ENCODE data around the gene PPM1L. TPM values are rescaled to one million over a fixed set of nuclear protein-coding genes. Genes with fewer than 3 reads are reported as not detected.

The PPM1L gene
- total RNA-seq, 6 experiments from 2014 or later: 1.3 to 1.7 (median 1.6) TPM

GRCh38 chr3:161100994-161101393 is 345.0 kb downstream of the PPM1L start:
- H3K27ac Mint-ChIP-seq: no peak overlapping the region
- DNase-seq: no peak
- H3K27me3 Mint-ChIP-seq (ENCODE audit: insufficient read depth): peaks cover 3% of the 10 kb centered on the region; the same call in 1 of the 2 replicates
- H3K4me1 Mint-ChIP-seq (ENCODE audit: low read depth): no peaks in the 10 kb centered on the region; the same call in 1 of the 2 replicates
- TF ChIP-seq, protein P1, sequence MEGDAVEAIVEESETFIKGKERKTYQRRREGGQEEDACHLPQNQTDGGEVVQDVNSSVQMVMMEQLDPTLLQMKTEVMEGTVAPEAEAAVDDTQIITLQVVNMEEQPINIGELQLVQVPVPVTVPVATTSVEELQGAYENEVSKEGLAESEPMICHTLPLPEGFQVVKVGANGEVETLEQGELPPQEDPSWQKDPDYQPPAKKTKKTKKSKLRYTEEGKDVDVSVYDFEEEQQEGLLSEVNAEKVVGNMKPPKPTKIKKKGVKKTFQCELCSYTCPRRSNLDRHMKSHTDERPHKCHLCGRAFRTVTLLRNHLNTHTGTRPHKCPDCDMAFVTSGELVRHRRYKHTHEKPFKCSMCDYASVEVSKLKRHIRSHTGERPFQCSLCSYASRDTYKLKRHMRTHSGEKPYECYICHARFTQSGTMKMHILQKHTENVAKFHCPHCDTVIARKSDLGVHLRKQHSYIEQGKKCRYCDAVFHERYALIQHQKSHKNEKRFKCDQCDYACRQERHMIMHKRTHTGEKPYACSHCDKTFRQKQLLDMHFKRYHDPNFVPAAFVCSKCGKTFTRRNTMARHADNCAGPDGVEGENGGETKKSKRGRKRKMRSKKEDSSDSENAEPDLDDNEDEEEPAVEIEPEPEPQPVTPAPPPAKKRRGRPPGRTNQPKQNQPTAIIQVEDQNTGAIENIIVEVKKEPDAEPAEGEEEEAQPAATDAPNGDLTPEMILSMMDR (IDR thresholded peaks at IDR 0.05): no peak
- no peaks in the 10 kb centered on the region for H3K36me3 Mint-ChIP-seq (ENCODE audit: low read depth)
- H3K4me3 Mint-ChIP-seq: no peak overlapping the region
- no peaks in the 10 kb centered on the region for H3K9me3 Mint-ChIP-seq

- Mint-ChIP-seq H3K4me1 (ENCODE audit: low read depth) (no peaks in the 10 kb centered on the region; the same call in 1 of the 2 replicates), H3K27me3 (ENCODE audit: insufficient read depth) (peaks cover 3% of the 10 kb centered on the region; the same call in 1 of the 2 replicates), H3K4me3 (no peak overlapping the region), H3K9me3 (no peaks in the 10 kb centered on the region), H3K27ac (no peak overlapping the region), H3K36me3 (ENCODE audit: low read depth) (no peaks in the 10 kb centered on the region)
- no peak for DNase-seq
- TF ChIP-seq, protein P1 (IDR thresholded peaks at IDR 0.05): no peak
Observed at GRCh38 chr3:161101609-161102008, 345.6 kb downstream of the PPM1L start.

GRCh38 chr3:161103776-161104385 is 347.9 kb downstream of the PPM1L start:
- Mint-ChIP-seq H3K36me3 (ENCODE audit: low read depth) (no peaks in the 10 kb centered on the region), H3K4me3 (peak overlapping the region; percentile 83; the same call in 1 of the 2 replicates), H3K27me3 (ENCODE audit: insufficient read depth) (peaks cover 3% of the 10 kb centered on the region; the same call in 1 of the 2 replicates), H3K27ac (no peak overlapping the region), H3K9me3 (no peaks in the 10 kb centered on the region), H3K4me1 (ENCODE audit: low read depth) (no peaks in the 10 kb centered on the region; the same call in 1 of the 2 replicates)
- no peak for DNase-seq
- TF ChIP-seq, protein P1 (IDR thresholded peaks at IDR 0.05): no peak

GRCh38 chr3:161104561-161105551 is 348.8 kb downstream of the PPM1L start, which contains the start of gene B3GALNT1:
TSS of gene B3GALNT1 (minus strand) at chr3:161105349. CDS start at chr3:161086754, 18,595 bp downstream.
- H3K9me3 Mint-ChIP-seq: no peaks in the 10 kb centered on the region
- no peak for DNase-seq
- H3K27me3 Mint-ChIP-seq (ENCODE audit: insufficient read depth): peaks cover 3% of the 10 kb centered on the region; the same call in 1 of the 2 replicates
- no peaks in the 10 kb centered on the region; the same call in 1 of the 2 replicates for H3K4me1 Mint-ChIP-seq (ENCODE audit: low read depth)
- peak within 1 kb of the TSS; percentile 83 for H3K4me3 Mint-ChIP-seq
- H3K36me3 Mint-ChIP-seq (ENCODE audit: low read depth): no peaks in the 10 kb centered on the region
- TF ChIP-seq, protein P1 (IDR thresholded peaks at IDR 0.05): no peak
- peak within 1 kb of the TSS; percentile 38; the same call in 1 of the 2 replicates for H3K27ac Mint-ChIP-seq

- Mint-ChIP-seq H3K9me3 (no peaks in the 10 kb centered on the region; the same call in 1 of the 2 replicates), H3K4me1 (ENCODE audit: low read depth) (no peaks in the 10 kb centered on the region; the same call in 1 of the 2 replicates), H3K36me3 (ENCODE audit: low read depth) (no peaks in the 10 kb centered on the region), H3K27ac (no peak overlapping the region), H3K4me3 (no peak overlapping the region), H3K27me3 (ENCODE audit: insufficient read depth) (peaks cover 3% of the 10 kb centered on the region; the same call in 1 of the 2 replicates)
- no peak for DNase-seq
- TF ChIP-seq, protein P1 (IDR thresholded peaks at IDR 0.05): no peak
Observed at GRCh38 chr3:161107311-161107710, 351.3 kb downstream of the PPM1L start.
